ENCODE measurements around the gene ANKRD55.
"Not testable (repeated sequence)": the region's sequence is repeated elsewhere in the genome, so short reads cannot be mapped to it uniquely, and the experiment has no call there.

The ANKRD55 gene

GRCh38 chr5:56207537-56207936, 25.6 kb downstream of the ANKRD55 start:
- no peak for DNase-seq (ENCODE audit: low spot score)

GRCh38 chr5:56206126-56206910, 26.8 kb downstream of the ANKRD55 start:
- no peak for DNase-seq (ENCODE audit: low spot score)

GRCh38 chr5:56203936-56204335, 29.2 kb downstream of the ANKRD55 start:
- not testable (repeated sequence) for DNase-seq (ENCODE audit: low spot score)

GRCh38 chr5:56202483-56202882, 30.6 kb downstream of the ANKRD55 start:
- no peak for DNase-seq (ENCODE audit: low spot score)

GRCh38 chr5:56201762-56202261, 31.3 kb downstream of the ANKRD55 start:
- not testable (repeated sequence) for DNase-seq (ENCODE audit: low spot score)

- DNase-seq (ENCODE audit: low spot score): peak; percentile 83
Observed at GRCh38 chr5:56200971-56201666, 32.0 kb downstream of the ANKRD55 start.

GRCh38 chr5:56195016-56195415, 38.1 kb downstream of the ANKRD55 start:
- no peak for DNase-seq (ENCODE audit: low spot score)

GRCh38 chr5:56192246-56192645, 40.9 kb downstream of the ANKRD55 start:
- DNase-seq (ENCODE audit: low spot score): no peak

- DNase-seq (ENCODE audit: low spot score): no peak
Observed at GRCh38 chr5:56191656-56192055, 41.5 kb downstream of the ANKRD55 start.

- DNase-seq (ENCODE audit: low spot score): peak; percentile 88
Observed at GRCh38 chr5:56190497-56190896, 42.6 kb downstream of the ANKRD55 start.

GRCh38 chr5:56185768-56186311, 47.3 kb downstream of the ANKRD55 start:
- no peak for DNase-seq (ENCODE audit: low spot score)

- DNase-seq (ENCODE audit: low spot score): peak; percentile 99
Observed at GRCh38 chr5:56183506-56183905, 49.6 kb downstream of the ANKRD55 start.

- no peak for DNase-seq (ENCODE audit: low spot score)
Observed at GRCh38 chr5:56179442-56179841, 53.7 kb downstream of the ANKRD55 start.

- no peak for DNase-seq (ENCODE audit: low spot score)
Observed at GRCh38 chr5:56178823-56179222, 54.3 kb downstream of the ANKRD55 start.

- no peak for DNase-seq (ENCODE audit: low spot score)
Observed at GRCh38 chr5:56176871-56177533, 56.1 kb downstream of the ANKRD55 start.

GRCh38 chr5:56176155-56176798, 56.9 kb downstream of the ANKRD55 start:
- DNase-seq (ENCODE audit: low spot score): no peak

GRCh38 chr5:56175488-56175887, 57.6 kb downstream of the ANKRD55 start:
- DNase-seq (ENCODE audit: low spot score): peak; percentile 66

- DNase-seq (ENCODE audit: low spot score): no peak
Observed at GRCh38 chr5:56175021-56175420, 58.1 kb downstream of the ANKRD55 start.

- DNase-seq (ENCODE audit: low spot score): peak; percentile 69
Observed at GRCh38 chr5:56172241-56172640, 60.9 kb downstream of the ANKRD55 start.

- no peak for DNase-seq (ENCODE audit: low spot score)
Observed at GRCh38 chr5:56170557-56170956, 62.6 kb downstream of the ANKRD55 start.

GRCh38 chr5:56169949-56170348, 63.2 kb downstream of the ANKRD55 start:
- peak; percentile 38 for DNase-seq (ENCODE audit: low spot score)

GRCh38 chr5:56169281-56169680, 63.8 kb downstream of the ANKRD55 start:
- peak; percentile 51 for DNase-seq (ENCODE audit: low spot score)
